Fibroblast of skin of right quadriceps (primary cell): ENCODE data around the gene HOPX.
A peak's percentile ranks its signal among the peaks of the same experiment; 100 is the strongest.

Source experiments
- DNase-seq: peaks from one replicate; pipeline ENCODE4 v3.0.0-alpha.2; 2013

The HOPX gene

GRCh38 chr4:56686537-56687231, 5.6 kb upstream of the HOPX start:
- DNase-seq = no peak

- peak; percentile 77 for DNase-seq
Observed at GRCh38 chr4:56684320-56685050, 3.4 kb upstream of the HOPX start.

- no peak for DNase-seq
Observed at GRCh38 chr4:56683455-56683854, 2.4 kb upstream of the HOPX start.

- DNase-seq = no peak
Observed at GRCh38 chr4:56681853-56682525, 893 bp upstream of the HOPX start.

- DNase-seq = no peak
Observed at GRCh38 chr4:56680266-56680665, 830 bp downstream of the HOPX start.

DNA sequence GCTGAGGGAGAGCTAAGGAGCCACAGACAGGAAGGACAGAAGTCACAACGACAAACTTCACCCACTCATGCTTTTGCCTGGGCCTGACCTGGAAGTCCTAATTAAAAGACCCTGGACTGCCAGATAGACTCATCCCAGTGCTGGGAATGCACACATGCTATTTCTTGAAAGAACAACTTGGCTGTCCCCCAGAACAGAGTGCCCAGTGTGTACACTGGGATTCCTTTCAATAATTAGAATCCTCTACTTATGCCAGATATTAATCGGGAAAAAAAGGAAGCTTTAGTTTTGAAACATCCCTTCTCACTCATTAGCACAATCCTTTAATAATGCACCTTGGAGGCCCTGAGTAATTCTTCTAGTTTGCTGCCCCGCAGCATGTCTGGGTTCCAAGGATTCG, 3.4 kb downstream of the HOPX start:
- DNase-seq = no peak

DNA sequence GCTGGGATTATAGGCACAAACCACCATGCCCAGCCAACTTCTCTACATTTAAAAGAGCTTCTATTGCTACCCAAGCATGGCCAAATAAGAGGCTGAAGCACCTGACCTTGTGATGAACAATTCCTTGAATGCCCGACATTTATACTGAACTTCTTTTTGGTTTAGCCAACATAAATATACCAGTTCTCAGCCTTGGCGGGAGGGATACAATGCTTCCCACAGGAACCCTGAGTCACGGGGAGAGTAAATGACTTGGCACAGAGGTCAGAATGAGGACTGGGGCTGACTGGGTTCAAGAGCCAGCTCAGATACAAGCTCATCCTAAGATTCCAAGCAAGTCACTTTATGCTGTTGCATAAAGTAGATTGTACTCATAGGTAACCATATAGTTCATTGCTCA, 6.1 kb downstream of the HOPX start:
- no peak for DNase-seq

DNA sequence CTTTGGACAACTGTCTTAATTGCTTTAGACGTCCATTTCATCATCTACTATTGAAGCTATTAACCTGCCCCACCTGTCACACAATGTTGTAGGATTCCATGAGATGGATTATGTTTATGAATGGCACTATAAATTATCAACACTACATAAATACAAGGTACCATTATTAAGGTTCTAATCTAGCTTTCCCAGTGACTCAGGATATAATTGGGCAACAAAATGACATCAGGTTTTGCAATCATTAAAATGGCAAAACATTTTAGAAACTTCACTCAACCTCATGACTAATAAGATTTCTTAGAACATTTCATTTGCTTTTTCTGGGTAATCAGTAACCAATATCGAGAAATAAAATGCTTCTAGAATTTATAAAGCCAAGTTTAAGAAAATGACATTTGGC, 9.2 kb downstream of the HOPX start:
- no peak for DNase-seq

DNA sequence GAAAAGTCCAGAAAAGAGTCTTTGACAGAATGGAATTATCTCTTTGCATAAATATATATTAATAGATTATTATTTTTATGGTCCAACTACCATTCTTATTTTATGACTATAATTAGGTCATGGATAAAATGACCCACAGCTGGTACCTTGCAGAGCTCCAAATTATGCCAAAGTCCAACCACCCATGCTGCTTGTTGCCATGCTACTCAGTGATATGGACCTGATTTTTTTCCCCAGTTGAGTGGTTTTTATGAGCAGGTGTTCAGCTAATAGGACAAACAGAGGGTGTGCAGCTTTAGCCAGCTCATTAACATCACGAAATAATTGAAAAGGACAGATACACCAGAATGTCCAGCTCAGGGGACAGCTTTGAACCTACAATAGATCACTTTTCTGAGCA, 9.7 kb downstream of the HOPX start:
- DNase-seq = no peak

- DNase-seq = no peak
Observed at GRCh38 chr4:56668267-56668666, 12.8 kb downstream of the HOPX start.

- DNase-seq = peak; percentile 25
Observed at GRCh38 chr4:56667396-56667795, 13.7 kb downstream of the HOPX start.

DNA sequence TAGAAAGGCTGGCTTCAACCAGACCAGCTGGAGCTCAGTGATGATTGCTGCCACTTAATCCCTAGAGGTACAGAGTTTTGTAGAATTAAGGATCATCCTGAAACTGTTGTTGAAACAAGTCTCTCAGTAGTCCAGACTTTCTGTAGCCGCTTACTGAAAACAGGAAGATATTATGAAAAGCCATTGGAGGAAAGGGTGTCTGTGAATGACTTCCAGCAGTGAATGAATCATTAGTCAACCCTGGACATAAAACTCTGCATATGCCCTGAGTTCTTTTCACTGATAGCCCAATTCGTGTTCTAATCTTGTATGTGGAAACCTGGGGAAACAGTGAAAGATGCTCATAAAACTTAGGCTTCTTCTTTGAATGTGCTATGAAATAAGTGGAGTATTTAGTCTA, 14.8 kb downstream of the HOPX start:
- DNase-seq = no peak

- no peak for DNase-seq
Observed at GRCh38 chr4:56665781-56666180, 15.3 kb downstream of the HOPX start.

DNA sequence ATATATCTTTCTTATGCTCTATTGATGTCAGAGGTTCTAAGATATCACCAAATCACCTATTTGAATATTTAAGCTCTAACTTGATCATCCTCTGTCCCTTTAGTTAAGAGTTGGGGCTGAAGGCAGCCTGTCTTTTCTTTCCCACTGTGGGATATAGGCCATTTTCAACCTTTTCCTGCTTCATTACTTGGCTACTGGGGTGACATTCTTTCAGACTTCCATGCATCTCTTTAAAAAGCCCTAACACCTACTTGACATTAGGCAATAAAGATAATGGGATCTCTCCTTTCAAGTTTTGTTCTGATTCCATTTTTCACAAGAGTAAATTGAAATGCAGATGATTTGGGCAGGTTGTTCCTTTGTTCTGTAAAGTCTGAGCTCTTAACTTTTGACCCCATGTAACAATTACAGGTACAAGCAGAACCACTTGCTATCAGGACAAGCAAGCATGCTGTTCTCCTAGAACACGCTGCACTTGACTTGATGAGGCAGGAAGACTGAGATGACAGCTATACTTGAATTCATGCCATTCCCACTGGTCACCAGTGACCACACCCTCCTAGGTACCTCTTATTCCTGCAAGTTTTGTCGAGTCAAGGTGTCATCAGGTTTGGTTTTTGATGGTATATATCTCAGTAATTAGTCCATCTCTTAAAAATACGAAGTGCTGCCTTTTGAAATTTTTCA, 18.2 kb downstream of the HOPX start:
- no peak for DNase-seq

DNA sequence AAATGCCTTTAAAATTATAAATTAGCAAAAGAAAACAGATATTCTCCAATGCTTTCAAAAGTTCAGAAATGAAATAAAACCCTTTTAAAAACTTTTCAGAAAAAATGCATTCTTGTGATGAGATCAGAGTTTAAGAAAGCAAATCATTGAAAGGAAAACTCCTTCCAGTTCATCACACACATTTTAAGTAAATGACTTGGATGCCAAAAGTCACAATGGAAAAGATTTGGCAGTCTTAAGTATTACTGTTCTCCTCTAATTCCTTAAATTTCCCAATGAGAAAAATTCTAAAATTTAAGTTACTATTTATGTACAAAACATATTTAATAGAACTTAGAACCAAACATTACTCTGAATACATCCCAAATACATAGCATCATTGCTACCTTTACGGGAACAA, 21.1 kb downstream of the HOPX start:
- no peak for DNase-seq

DNA sequence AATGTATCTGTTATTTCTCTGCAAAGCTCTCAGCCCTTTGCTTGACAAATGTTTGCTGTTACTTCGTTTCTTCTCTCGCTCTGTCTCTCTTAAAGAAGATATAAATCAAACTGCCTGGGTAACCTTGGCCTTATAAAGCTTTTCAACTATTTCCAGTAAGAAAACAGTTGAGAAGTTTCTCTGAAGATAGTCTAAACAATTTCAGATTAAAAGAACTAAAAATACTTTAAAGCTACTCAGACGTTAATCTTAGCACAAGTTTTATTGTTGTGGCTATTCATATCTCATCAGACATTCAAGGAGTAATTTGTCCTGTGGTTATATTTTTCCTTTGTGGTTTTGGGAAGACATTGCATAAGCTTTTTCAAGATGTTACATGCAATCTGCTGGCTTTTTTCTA, 22.6 kb downstream of the HOPX start:
- DNase-seq = peak; percentile 65

GRCh38 chr4:56657818-56658217, 23.3 kb downstream of the HOPX start:
- no peak for DNase-seq

GRCh38 chr4:56657128-56657527, 24.0 kb downstream of the HOPX start:
- DNase-seq = no peak

GRCh38 chr4:56656346-56656643, 24.8 kb downstream of the HOPX start:
- no peak for DNase-seq

DNA sequence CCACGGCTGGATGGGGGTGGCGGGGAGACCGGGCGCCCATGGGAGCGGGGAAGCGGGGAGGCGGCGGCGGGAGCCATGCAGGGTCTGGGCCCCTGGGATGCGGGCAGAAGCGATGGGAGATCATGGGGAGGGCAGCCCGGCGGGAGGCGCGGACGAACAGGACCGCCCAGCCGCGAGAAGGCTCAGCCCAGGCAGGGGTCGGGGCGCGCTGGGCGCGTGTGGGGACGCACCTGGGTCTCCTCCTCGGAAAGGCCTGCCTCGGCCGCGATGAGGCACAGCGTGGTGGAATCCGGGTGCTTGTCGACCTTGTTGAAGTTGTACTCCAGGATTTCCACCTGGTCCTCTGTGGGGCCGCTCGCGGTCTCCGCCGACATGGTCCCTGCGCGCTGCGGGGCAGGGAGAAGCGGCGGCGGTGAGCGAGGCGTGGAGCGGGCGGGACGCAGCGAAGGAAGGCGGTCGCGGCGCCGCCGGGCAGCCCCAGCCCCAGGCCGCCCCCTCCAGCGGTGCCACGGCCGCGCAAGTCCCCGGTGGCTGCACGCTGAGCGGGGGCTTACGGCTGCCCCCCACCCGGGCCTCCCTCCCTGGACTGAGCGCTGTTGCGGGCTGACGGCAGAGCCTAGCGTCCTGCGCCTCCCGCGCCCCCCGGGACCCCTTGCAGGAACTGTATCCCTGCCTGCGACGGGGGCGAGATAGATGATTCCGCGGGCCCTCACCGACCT, 25.3 kb downstream of the HOPX start:
- DNase-seq = no peak

DNA sequence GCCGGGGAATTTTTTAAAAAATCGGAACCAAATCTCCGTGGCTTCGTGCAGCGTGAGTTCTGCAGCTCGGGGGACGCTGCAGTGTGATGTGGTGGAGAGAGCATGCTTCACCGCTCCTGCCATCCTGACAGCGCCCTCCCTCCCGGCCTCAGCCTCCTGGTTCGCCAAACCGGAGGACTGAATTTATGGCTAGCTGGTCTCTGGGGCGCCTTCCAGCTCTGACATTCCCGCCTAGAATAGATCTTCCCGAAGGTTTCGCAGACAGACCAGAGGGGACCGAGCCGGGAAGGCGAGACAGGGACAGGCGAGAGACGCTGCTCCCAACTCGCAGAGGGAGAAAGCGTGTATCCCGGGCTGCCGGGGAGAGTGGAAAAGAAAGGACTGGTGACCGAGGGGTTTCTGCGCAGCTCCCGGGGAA, 25.9 kb downstream of the HOPX start:
- peak; percentile 47 for DNase-seq

DNA sequence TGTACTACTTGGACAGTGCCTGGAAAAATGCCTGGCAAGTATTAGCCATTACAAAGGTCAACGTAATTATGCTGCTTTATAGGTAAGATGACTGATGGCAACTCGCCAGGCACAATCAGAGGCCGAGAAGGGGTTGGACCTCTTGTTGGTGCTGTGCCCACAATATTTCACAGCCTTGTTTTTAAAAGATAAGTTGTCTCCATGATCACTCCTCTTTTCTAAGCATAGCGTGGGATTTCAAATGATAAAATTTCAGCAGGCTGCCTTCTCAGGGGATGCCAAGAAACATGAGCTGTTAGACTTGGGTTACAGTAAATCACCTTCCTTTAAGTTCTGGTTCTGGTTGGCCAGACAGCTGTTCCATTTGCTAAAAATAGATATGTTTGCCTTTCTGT, 26.9 kb downstream of the HOPX start:
- no peak for DNase-seq
